Thoracic aorta (tissue), 2 donors: ENCODE measurements around the gene PYURF. TPM values are rescaled to one million over a fixed set of nuclear protein-coding genes. Genes with fewer than 3 reads are reported as not detected.

ENCODE experiments used
- ATAC-seq: fragments of 150-250 bp; one replicate; pipeline ENCODE4 v1.8.0; 2017; ENCODE audit warnings: low read depth; ENCODE audit not compliant: insufficient number of reproducible peaks, low FRiP score
- DNase-seq: peaks from one replicate; pipeline ENCODE4 v3.0.0-alpha.2; 2020; ENCODE audit warnings: low spot score
- H3K27ac ChIP-seq, 2 donors: fragments of 200-600 bp; sonication (generic); 1 replicate in 1 of 2; 2 replicates in 1 of 2; pipeline ENCODE4 v1.5.1; 2016; ENCODE audit warnings: mild to moderate bottlenecking in 2 of 2, moderate library complexity in 2 of 2
- H3K27me3 ChIP-seq: fragments of 200-600 bp; sonication (generic); replicated peaks from 2 replicates; pipeline ENCODE4 v1.6.0; 2016; ENCODE audit warnings: mild to moderate bottlenecking; ENCODE audit not compliant: insufficient read depth
- H3K36me3 ChIP-seq: fragments of 200-600 bp; sonication (generic); one replicate; pipeline ENCODE4 v1.5.1; 2016
- H3K4me1 ChIP-seq, 2 donors: fragments of 200-600 bp; sonication (generic); 1 replicate in 1 of 2; 2 replicates in 1 of 2; pipeline versions ENCODE4 v1.5.1 to v1.6.0; 2016; ENCODE audit warnings: low read depth in 2 of 2, mild to moderate bottlenecking in 1 of 2; ENCODE audit not compliant: control insufficient read depth in 1 of 2
- H3K4me3 ChIP-seq: fragments of 200-600 bp; sonication (generic); 2 replicates; pipeline ENCODE4 v1.5.1; 2016; ENCODE audit warnings: mild to moderate bottlenecking
- H3K9me3 ChIP-seq: fragments of 200-600 bp; sonication (generic); 2 replicates; pipeline ENCODE4 v1.5.1; 2016
- CTCF ChIP-seq: fragments of 200-600 bp; sonication (generic); IDR thresholded peaks from one replicate; pipeline ENCODE4 v1.5.1; 2019; ENCODE audit warnings: antibody characterized with exemption
- total RNA-seq, 2 donors: library from RNA; depleted of rRNA; stranded (reverse); fragments of >200 nt; gene quantifications; one replicate each; pipeline versions ENCODE4 v1.1.0 to v1.2.3, GENCODE V29; 2016

PYURF gene
- total RNA-seq, 2 donors from 2014 or later, result 81.5 to 94.0 TPM

GRCh38 chr4:88477229-88477860 is 46.2 kb downstream of the PYURF start:
- no peaks in the 10 kb centered on the region for H3K9me3 ChIP-seq
- H3K4me1 ChIP-seq, result peaks cover 0 to 6% of the 10 kb centered on the region in 2 donors
- ATAC-seq (no peak), DNase-seq (no peak)
- peaks cover 2% of the 10 kb centered on the region for H3K36me3 ChIP-seq
- no peak overlapping the region for H3K27ac ChIP-seq
- TF ChIP-seq CTCF, result no peak
- H3K4me3 ChIP-seq, result no peak overlapping the region
- H3K27me3 ChIP-seq, result no peaks in the 10 kb centered on the region

Other genes with a start within 250 kb of the PYURF start
- 10 to 100 TPM; 66.3 to 70.8 TPM for gene PPM1K, start 239.2 kb downstream of the PYURF start, total RNA-seq
- gene HERC6, start 144.9 kb downstream of the PYURF start, total RNA-seq, result 10 to 100 TPM in 1 of 2 donors, 1 to 10 TPM in 1; 7.8 to 12.9 TPM
- gene HERC5, start 66.7 kb downstream of the PYURF start, total RNA-seq, result 10 to 100 TPM; 13.4 to 13.7 TPM
- 10 to 100 TPM; 34.5 to 51.4 TPM for gene HERC3, start 68.7 kb upstream of the PYURF start, total RNA-seq
- 1 to 10 TPM; 6.0 to 6.2 TPM for gene NAP1L5, start 174.1 kb upstream of the PYURF start, total RNA-seq